K562 (cell line): ENCODE data around the gene SEBOX. TPM values are rescaled to one million over a fixed set of nuclear protein-coding genes. Genes with fewer than 3 reads are reported as not detected.

Experiments
- CCNT2 ChIP-seq: IDR thresholded peaks from 2 replicates; pipeline ENCODE4 v1.6.1; 2011; ENCODE audit warnings: borderline replicate concordance, low read depth, mild to moderate bottlenecking, moderate library complexity, mixed read lengths, low read length; ENCODE audit not compliant: insufficient read length; ENCODE audit errors: extremely low read depth
- ESRRA ChIP-seq: fragments of 450-650 bp; IDR thresholded peaks from 2 replicates; pipeline ENCODE4 v1.6.1; 2014; ENCODE audit warnings: low read depth, mild to moderate bottlenecking, moderate library complexity, borderline replicate concordance
- FOXJ2 ChIP-seq: fragments of 200-800 bp; sonication (Bioruptor generic); IDR thresholded peaks from 2 replicates; pipeline ENCODE4 v1.6.1; 2016; ENCODE audit warnings: missing genetic modification characterization, missing compliant biosample characterization
- GABPB2 ChIP-seq: fragments of 250-450 bp; sonication (Bioruptor Pico); conservative IDR thresholded peaks from 2 replicates; pipeline ENCODE4 v1.5.1; 2021; ENCODE audit warnings: mild to moderate bottlenecking
- GATAD2A ChIP-seq: fragments of 450-650 bp; IDR thresholded peaks from 2 replicates; pipeline ENCODE4 v1.6.1; 2017
- MCM2 ChIP-seq: fragments of 450-650 bp; IDR thresholded peaks from 2 replicates; pipeline ENCODE4 v1.6.1; 2017; ENCODE audit warnings: low read depth, mild to moderate bottlenecking
- NFYB ChIP-seq: IDR thresholded peaks from 2 replicates; pipeline ENCODE4 v1.6.1; 2011; ENCODE audit warnings: mild to moderate bottlenecking, moderate library complexity; ENCODE audit not compliant: insufficient read length; ENCODE audit errors: extremely low read depth
- NR2F6 ChIP-seq: fragments of 450-650 bp; formaldehyde crosslinking; IDR thresholded peaks from 2 replicates; pipeline ENCODE4 v1.4.0; 2020; ENCODE audit warnings: mild to moderate bottlenecking
- RBFOX2 ChIP-seq: fragments of 200-400 bp; formaldehyde crosslinking; IDR thresholded peaks from 2 replicates; pipeline ENCODE4 v1.6.1; 2017; ENCODE audit warnings: low read depth, mild to moderate bottlenecking, low read length, moderate library complexity
- RBM14 ChIP-seq: fragments of 200-400 bp; formaldehyde crosslinking; IDR thresholded peaks from 2 replicates; pipeline ENCODE4 v1.6.1; 2018; ENCODE audit warnings: low read depth, mild to moderate bottlenecking, low read length, moderate library complexity, borderline replicate concordance; ENCODE audit not compliant: insufficient read depth
- RBM25 ChIP-seq: fragments of 200-400 bp; formaldehyde crosslinking; IDR thresholded peaks from 2 replicates; pipeline ENCODE4 v1.6.1; 2018; ENCODE audit warnings: low read length, low read depth, moderate library complexity; ENCODE audit not compliant: severe bottlenecking
- RCOR1 ChIP-seq, 2 experiments: IDR thresholded peaks; 2 replicates each; pipeline ENCODE4 v1.6.1; 2012; ENCODE audit warnings: low read depth in 2 of 2, low read length in 2 of 2, borderline replicate concordance in 1 of 2, improper control_type of control experiment in 1 of 2
- TARDBP ChIP-seq: fragments of 450-650 bp; IDR thresholded peaks from 2 replicates; pipeline ENCODE4 v1.6.1; 2016
- ZNF347 ChIP-seq: fragments of 450-650 bp; formaldehyde crosslinking; IDR thresholded peaks from 2 replicates; pipeline ENCODE4 v1.4.0; 2020; ENCODE audit warnings: low read depth, mild to moderate bottlenecking, moderate library complexity
- polyA plus RNA-seq, 8 experiments: library from polyadenylated mRNA; depleted of rRNA in 4 of 8; stranded (reverse) in 5 of 8; unstranded in 3 of 8; fragments of >200 nt; fragmentation: Nextera tagmentation in 2 of 8; fragmentation: Illumina TruSeq in 1 of 8; extraction: Ambion mirVana in 2 of 8; extraction: Trizol in 1 of 8; gene quantifications; 2 replicates each; pipeline versions ENCODE4 v1.2.1 to v1.2.3, GENCODE V29; 2011 to 2014; ENCODE audit warnings: inconsistent platforms in 1 of 8, missing spikeins in 1 of 8
- total RNA-seq, 7 experiments: library from RNA; depleted of rRNA in 6 of 7; stranded (reverse); fragments of >200 nt in 6 of 7; fragmentation: Illumina TruSeq in 2 of 7; extraction: Trizol in 2 of 7; gene quantifications; 2 replicates each; pipeline versions ENCODE4 v1.2.1 to v1.2.3, GENCODE V29; 2011 to 2021; ENCODE audit warnings: low replicate concordance in 1 of 7
- TF ChIP-seq, protein P1 (sequence below): fragments of 450-650 bp; IDR thresholded peaks from 2 replicates; pipeline ENCODE4 v1.6.1; 2016; ENCODE audit warnings: mild to moderate bottlenecking
- TF ChIP-seq, protein P2 (sequence below): sonication (generic); formaldehyde crosslinking; IDR thresholded peaks from 2 replicates; pipeline ENCODE4 v1.8.0; 2023; ENCODE audit warnings: missing genetic modification reagents, mild to moderate bottlenecking, borderline replicate concordance
- TF ChIP-seq, protein P3 (sequence below): fragments of 250-450 bp; sonication (Bioruptor Pico); IDR thresholded peaks from 2 replicates; pipeline ENCODE4 v1.4.0; 2020; ENCODE audit warnings: borderline replicate concordance

Gene SEBOX
- total and polyA plus RNA-seq, 9 of the 15 experiments (the other 6 are each of a cell fraction or from before 2014, with no cell fraction given): not detected

DNA sequence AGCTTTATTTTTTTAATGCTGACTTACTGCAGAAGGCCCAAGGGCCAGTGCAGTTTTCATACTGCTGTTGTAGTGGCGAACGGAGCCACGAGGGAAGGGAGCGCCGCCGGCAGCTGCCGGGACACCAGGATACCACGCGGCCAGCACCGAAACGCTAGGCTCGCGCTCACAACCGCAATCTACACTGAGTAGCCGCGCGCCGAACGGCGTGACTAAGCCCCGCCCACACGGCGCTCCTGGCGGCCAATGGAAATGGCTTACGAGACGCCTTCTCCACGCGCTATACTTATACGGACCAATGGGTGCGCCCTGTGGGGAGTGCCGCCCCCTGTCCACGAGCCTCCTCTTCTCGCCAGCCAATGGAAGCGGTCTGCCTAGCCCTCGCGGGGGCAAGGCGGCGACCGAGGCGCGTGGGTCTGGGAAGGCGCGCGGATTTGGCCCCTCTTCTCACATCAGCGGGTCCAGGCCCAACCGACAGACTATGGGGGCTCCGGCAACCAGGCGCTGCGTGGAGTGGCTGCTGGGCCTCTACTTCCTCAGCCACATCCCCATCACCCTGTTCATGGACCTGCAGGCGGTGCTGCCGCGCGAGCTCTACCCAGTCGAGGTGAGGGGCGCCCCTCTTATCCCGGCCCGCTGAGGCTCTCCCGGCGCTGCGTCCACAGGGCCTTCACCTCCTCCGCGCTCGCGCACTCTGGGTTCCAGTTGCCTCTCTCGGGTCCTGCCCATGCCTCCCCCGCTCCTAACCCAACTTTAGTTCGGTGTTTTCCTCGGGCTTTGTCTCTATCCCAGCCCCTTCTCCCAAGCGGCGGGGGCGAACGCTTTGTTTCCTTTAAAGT, 46.0 kb downstream of the SEBOX start, which contains the start of gene TMEM97 (continued):
- no peak for TF ChIP-seq NR2F6 (CRISPR knock-in tag)
- TF ChIP-seq GATAD2A: 0 out of 2 replicates have a peak, but pooled peaks have one; percentile 28
- peak; percentile 87 for TF ChIP-seq RBM25
- no peak for TF ChIP-seq GABPB2 (CRISPR knock-in tag)
- TF ChIP-seq RBFOX2: peak; percentile 98
- no peak for TF ChIP-seq RBM14
- TF ChIP-seq NFYB: peak; percentile 97
- TF ChIP-seq ESRRA: peak; percentile 53; the same call in 1 of the 2 replicates
- TF ChIP-seq, protein P1, sequence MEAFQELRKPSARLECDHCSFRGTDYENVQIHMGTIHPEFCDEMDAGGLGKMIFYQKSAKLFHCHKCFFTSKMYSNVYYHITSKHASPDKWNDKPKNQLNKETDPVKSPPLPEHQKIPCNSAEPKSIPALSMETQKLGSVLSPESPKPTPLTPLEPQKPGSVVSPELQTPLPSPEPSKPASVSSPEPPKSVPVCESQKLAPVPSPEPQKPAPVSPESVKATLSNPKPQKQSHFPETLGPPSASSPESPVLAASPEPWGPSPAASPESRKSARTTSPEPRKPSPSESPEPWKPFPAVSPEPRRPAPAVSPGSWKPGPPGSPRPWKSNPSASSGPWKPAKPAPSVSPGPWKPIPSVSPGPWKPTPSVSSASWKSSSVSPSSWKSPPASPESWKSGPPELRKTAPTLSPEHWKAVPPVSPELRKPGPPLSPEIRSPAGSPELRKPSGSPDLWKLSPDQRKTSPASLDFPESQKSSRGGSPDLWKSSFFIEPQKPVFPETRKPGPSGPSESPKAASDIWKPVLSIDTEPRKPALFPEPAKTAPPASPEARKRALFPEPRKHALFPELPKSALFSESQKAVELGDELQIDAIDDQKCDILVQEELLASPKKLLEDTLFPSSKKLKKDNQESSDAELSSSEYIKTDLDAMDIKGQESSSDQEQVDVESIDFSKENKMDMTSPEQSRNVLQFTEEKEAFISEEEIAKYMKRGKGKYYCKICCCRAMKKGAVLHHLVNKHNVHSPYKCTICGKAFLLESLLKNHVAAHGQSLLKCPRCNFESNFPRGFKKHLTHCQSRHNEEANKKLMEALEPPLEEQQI: no peak
- TF ChIP-seq MCM2: no peak
- no peak for TF ChIP-seq RCOR1 (IDR thresholded peaks at IDR 0.05; ENCODE audit: borderline replicate concordance in 1 of 2, low read depth in 2 of 2, low read length in 2 of 2)
- TF ChIP-seq, protein P2, sequence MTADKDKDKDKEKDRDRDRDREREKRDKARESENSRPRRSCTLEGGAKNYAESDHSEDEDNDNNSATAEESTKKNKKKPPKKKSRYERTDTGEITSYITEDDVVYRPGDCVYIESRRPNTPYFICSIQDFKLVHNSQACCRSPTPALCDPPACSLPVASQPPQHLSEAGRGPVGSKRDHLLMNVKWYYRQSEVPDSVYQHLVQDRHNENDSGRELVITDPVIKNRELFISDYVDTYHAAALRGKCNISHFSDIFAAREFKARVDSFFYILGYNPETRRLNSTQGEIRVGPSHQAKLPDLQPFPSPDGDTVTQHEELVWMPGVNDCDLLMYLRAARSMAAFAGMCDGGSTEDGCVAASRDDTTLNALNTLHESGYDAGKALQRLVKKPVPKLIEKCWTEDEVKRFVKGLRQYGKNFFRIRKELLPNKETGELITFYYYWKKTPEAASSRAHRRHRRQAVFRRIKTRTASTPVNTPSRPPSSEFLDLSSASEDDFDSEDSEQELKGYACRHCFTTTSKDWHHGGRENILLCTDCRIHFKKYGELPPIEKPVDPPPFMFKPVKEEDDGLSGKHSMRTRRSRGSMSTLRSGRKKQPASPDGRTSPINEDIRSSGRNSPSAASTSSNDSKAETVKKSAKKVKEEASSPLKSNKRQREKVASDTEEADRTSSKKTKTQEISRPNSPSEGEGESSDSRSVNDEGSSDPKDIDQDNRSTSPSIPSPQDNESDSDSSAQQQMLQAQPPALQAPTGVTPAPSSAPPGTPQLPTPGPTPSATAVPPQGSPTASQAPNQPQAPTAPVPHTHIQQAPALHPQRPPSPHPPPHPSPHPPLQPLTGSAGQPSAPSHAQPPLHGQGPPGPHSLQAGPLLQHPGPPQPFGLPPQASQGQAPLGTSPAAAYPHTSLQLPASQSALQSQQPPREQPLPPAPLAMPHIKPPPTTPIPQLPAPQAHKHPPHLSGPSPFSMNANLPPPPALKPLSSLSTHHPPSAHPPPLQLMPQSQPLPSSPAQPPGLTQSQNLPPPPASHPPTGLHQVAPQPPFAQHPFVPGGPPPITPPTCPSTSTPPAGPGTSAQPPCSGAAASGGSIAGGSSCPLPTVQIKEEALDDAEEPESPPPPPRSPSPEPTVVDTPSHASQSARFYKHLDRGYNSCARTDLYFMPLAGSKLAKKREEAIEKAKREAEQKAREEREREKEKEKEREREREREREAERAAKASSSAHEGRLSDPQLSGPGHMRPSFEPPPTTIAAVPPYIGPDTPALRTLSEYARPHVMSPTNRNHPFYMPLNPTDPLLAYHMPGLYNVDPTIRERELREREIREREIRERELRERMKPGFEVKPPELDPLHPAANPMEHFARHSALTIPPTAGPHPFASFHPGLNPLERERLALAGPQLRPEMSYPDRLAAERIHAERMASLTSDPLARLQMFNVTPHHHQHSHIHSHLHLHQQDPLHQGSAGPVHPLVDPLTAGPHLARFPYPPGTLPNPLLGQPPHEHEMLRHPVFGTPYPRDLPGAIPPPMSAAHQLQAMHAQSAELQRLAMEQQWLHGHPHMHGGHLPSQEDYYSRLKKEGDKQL (CRISPR knock-in tag): no peak
- TF ChIP-seq FOXJ2: no peak
- TF ChIP-seq ZNF347: no peak
- TF ChIP-seq CCNT2: peak; percentile 69
- TF ChIP-seq, protein P3, sequence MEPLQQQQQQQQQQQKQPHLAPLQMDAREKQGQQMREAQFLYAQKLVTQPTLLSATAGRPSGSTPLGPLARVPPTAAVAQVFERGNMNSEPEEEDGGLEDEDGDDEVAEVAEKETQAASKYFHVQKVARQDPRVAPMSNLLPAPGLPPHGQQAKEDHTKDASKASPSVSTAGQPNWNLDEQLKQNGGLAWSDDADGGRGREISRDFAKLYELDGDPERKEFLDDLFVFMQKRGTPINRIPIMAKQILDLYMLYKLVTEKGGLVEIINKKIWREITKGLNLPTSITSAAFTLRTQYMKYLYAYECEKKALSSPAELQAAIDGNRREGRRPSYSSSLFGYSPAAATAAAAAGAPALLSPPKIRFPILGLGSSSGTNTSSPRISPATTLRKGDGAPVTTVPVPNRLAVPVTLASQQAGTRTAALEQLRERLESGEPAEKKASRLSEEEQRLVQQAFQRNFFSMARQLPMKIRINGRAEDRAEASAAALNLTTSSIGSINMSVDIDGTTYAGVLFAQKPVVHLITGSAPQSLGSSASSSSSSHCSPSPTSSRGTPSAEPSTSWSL (CRISPR knock-in tag): no peak
- TF ChIP-seq TARDBP: peak; percentile 90
